ENCODE measurements around the gene PPP4R1. TPM values are rescaled to one million over a fixed set of nuclear protein-coding genes. Genes with fewer than 3 reads are reported as not detected.

The PPP4R1 gene
- total RNA-seq, 1 donor from 2014 or later: 151 TPM

DNA sequence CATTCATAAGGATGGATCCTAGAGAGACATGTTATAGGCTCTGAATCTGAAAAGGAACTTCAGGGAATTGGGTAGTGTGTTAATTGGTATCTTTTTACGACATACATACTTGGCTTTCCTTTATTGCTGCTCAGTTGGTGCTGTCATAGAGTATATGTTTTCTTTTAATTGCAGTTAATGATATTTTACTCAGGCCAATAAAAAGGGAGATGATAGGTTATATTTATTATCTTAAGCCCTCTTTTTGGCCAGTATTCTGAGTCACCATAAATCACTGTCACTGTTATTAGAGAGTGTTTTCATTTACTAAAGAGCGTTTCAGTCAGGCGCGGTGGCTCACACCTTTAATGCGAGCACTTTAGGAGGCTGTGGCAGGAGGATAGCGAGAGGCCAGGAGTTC lies 91.4 kb downstream of the PPP4R1 start:
- H3K27ac ChIP-seq (ENCODE audit: low read depth, low read length): no peak overlapping the region
- H3K9ac ChIP-seq (ENCODE audit: low read depth in 1 of 3, low read length in 3 of 3): no peak overlapping the region
- H3K9me3 ChIP-seq (ENCODE audit: control insufficient read depth in 3 of 3, low read length in 3 of 3): no peaks in the 10 kb centered on the region
- peaks cover 0 to 21% (median 12%) of the 10 kb centered on the region in 3 donors for H3K36me3 ChIP-seq (ENCODE audit: control insufficient read depth in 3 of 3, insufficient read depth in 3 of 3, low read length in 3 of 3)
- H3K4me3 ChIP-seq (ENCODE audit: low read length in 3 of 3): no peak overlapping the region
- no peaks in the 10 kb centered on the region for H3K27me3 ChIP-seq (ENCODE audit: control insufficient read depth in 3 of 3, insufficient read depth in 3 of 3, low read length in 3 of 3)
- peaks cover 0 to 4% (median 0%) of the 10 kb centered on the region in 3 donors for H3K4me1 ChIP-seq (ENCODE audit: control insufficient read depth in 3 of 3, insufficient read depth in 3 of 3, low read length in 3 of 3)

DNA sequence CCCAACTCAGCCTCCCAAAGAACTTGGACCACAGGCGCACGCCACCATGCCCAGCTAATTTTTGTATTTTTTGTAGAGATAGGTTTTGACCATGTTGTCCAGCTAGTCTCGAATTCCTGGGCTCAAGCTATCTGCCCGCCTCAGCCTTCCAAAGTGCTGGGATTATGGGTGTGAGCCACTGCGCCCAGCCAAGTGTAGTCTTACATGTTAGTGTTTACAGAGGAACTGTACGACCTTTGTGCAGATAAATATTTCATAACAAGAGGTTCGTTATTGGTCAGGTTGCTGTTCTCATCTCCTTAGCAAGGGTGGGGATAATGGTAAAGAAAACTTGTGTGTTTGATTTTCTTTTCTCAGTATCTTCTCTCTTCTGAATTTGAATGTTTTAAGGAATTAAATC lies 92.6 kb downstream of the PPP4R1 start:
- Histone ChIP-seq H3K9ac (ENCODE audit: low read depth in 1 of 3, low read length in 3 of 3) (no peak overlapping the region), H3K9me3 (ENCODE audit: control insufficient read depth in 3 of 3, low read length in 3 of 3) (no peaks in the 10 kb centered on the region), H3K4me1 (ENCODE audit: control insufficient read depth in 3 of 3, insufficient read depth in 3 of 3, low read length in 3 of 3) (peaks cover 0 to 4% (median 0%) of the 10 kb centered on the region in 3 donors), H3K36me3 (ENCODE audit: control insufficient read depth in 3 of 3, insufficient read depth in 3 of 3, low read length in 3 of 3) (peaks cover 2 to 23% (median 12%) of the 10 kb centered on the region in 3 donors), H3K27me3 (ENCODE audit: control insufficient read depth in 3 of 3, insufficient read depth in 3 of 3, low read length in 3 of 3) (no peaks in the 10 kb centered on the region), H3K4me3 (ENCODE audit: low read length in 3 of 3) (no peak overlapping the region), H3K27ac (ENCODE audit: low read depth, low read length) (no peak overlapping the region)

DNA sequence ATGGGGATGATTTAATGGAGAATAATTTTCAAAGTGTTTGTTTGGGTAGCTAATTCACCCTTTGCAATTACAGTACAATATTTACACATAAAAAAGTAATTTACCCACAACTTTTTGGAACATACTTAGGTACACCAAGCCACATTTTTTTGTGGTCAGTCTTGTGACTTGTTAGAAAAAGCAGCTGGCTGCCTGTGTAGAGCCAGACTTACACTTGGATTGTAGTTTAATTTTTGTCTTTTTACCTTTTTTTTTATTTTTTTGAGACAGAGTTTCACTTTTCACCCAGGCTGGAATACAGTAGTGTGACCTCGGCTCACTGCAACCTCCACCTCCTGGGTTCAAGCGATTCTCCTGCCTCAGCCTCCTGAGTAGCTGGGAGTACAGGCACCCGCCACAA lies 93.7 kb downstream of the PPP4R1 start:
- Histone ChIP-seq H3K9me3 (ENCODE audit: control insufficient read depth in 3 of 3, low read length in 3 of 3) (no peaks in the 10 kb centered on the region), H3K27me3 (ENCODE audit: control insufficient read depth in 3 of 3, insufficient read depth in 3 of 3, low read length in 3 of 3) (no peaks in the 10 kb centered on the region), H3K4me1 (ENCODE audit: control insufficient read depth in 3 of 3, insufficient read depth in 3 of 3, low read length in 3 of 3) (peaks cover 0 to 4% (median 0%) of the 10 kb centered on the region in 3 donors), H3K36me3 (ENCODE audit: control insufficient read depth in 3 of 3, insufficient read depth in 3 of 3, low read length in 3 of 3) (peaks cover 2 to 20% (median 12%) of the 10 kb centered on the region in 3 donors), H3K4me3 (ENCODE audit: low read length in 3 of 3) (no peak overlapping the region), H3K27ac (ENCODE audit: low read depth, low read length) (no peak overlapping the region), H3K9ac (ENCODE audit: low read depth in 1 of 3, low read length in 3 of 3) (no peak overlapping the region)

GRCh38 chr18:9519399-9519798 lies 95.0 kb downstream of the PPP4R1 start:
- Histone ChIP-seq H3K36me3 (ENCODE audit: control insufficient read depth in 3 of 3, insufficient read depth in 3 of 3, low read length in 3 of 3) (peaks cover 2 to 15% (median 4%) of the 10 kb centered on the region in 3 donors), H3K4me1 (ENCODE audit: control insufficient read depth in 3 of 3, insufficient read depth in 3 of 3, low read length in 3 of 3) (peaks cover 0 to 4% (median 0%) of the 10 kb centered on the region in 3 donors), H3K9me3 (ENCODE audit: control insufficient read depth in 3 of 3, low read length in 3 of 3) (no peaks in the 10 kb centered on the region), H3K9ac (ENCODE audit: low read depth in 1 of 3, low read length in 3 of 3) (no peak overlapping the region), H3K27ac (ENCODE audit: low read depth, low read length) (no peak overlapping the region), H3K4me3 (ENCODE audit: low read length in 3 of 3) (no peak overlapping the region), H3K27me3 (ENCODE audit: control insufficient read depth in 3 of 3, insufficient read depth in 3 of 3, low read length in 3 of 3) (no peaks in the 10 kb centered on the region)

DNA sequence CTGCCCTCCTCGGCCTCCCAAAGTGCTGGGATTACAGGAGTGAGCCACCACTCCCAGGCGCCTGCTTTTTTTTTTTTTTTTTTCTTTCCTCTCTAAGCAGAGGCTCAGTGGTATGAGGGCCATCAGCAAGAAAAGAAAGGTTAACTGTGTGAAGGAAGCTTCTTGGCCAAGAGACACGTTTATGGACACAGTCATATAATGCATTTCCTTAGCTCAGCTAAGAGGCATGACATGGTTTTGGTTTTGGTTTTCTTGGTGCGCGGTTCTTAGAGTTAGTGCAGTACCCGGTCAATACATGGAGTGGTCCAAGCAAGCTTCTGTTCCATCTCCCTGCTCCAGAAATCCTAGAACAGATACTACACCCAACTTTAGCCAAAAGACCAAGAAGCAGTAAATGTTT lies 96.5 kb downstream of the PPP4R1 start:
- Histone ChIP-seq H3K4me3 (ENCODE audit: low read length in 3 of 3) (no peak overlapping the region), H3K27ac (ENCODE audit: low read depth, low read length) (no peak overlapping the region), H3K9me3 (ENCODE audit: control insufficient read depth in 3 of 3, low read length in 3 of 3) (no peaks in the 10 kb centered on the region), H3K36me3 (ENCODE audit: control insufficient read depth in 3 of 3, insufficient read depth in 3 of 3, low read length in 3 of 3) (peaks cover 2 to 11% (median 4%) of the 10 kb centered on the region in 3 donors), H3K27me3 (ENCODE audit: control insufficient read depth in 3 of 3, insufficient read depth in 3 of 3, low read length in 3 of 3) (no peaks in the 10 kb centered on the region), H3K4me1 (ENCODE audit: control insufficient read depth in 3 of 3, insufficient read depth in 3 of 3, low read length in 3 of 3) (peaks cover 0 to 4% (median 0%) of the 10 kb centered on the region in 3 donors), H3K9ac (ENCODE audit: low read depth in 1 of 3, low read length in 3 of 3) (no peak overlapping the region)

- Histone ChIP-seq H3K36me3 (ENCODE audit: control insufficient read depth in 3 of 3, insufficient read depth in 3 of 3, low read length in 3 of 3) (peaks cover 2 to 9% (median 4%) of the 10 kb centered on the region in 3 donors), H3K4me3 (ENCODE audit: low read length in 3 of 3) (no peak overlapping the region), H3K9ac (ENCODE audit: low read depth in 1 of 3, low read length in 3 of 3) (no peak overlapping the region), H3K27me3 (ENCODE audit: control insufficient read depth in 3 of 3, insufficient read depth in 3 of 3, low read length in 3 of 3) (no peaks in the 10 kb centered on the region), H3K9me3 (ENCODE audit: control insufficient read depth in 3 of 3, low read length in 3 of 3) (no peaks in the 10 kb centered on the region), H3K27ac (ENCODE audit: low read depth, low read length) (no peak overlapping the region), H3K4me1 (ENCODE audit: control insufficient read depth in 3 of 3, insufficient read depth in 3 of 3, low read length in 3 of 3) (peaks cover 0 to 4% (median 0%) of the 10 kb centered on the region in 3 donors)
Measured at GRCh38 chr18:9516437-9517064, 97.8 kb downstream of the PPP4R1 start.

DNA sequence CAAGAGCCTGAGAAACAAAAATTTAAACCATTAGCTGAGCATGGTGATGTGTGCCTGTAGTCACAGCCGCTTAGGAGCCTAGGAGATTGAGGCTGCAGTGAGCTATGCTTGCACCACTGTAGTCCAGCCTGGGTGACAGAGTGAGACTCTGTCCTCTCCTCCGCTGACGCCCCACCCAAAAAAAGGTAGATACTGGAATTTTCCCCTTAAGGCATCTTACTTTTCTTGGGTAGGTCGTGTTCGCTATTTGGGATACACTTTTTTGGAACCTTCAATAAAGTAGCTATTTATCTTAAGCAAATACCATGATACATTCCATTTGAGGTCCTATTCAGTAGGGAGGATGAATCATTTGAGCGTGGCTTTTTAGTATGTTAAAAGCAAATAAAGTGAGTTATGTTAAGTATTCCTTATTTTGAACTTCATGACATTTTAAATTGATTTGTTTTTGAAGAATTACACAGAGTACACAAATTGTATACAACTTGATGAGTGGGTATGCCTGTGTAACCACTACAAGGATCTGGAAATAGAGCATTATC lies 100.3 kb downstream of the PPP4R1 start:
- peaks cover 2 to 9% (median 4%) of the 10 kb centered on the region in 3 donors for H3K36me3 ChIP-seq (ENCODE audit: control insufficient read depth in 3 of 3, insufficient read depth in 3 of 3, low read length in 3 of 3)
- no peaks in the 10 kb centered on the region for H3K27me3 ChIP-seq (ENCODE audit: control insufficient read depth in 3 of 3, insufficient read depth in 3 of 3, low read length in 3 of 3)
- no peak overlapping the region for H3K4me3 ChIP-seq (ENCODE audit: low read length in 3 of 3)
- H3K4me1 ChIP-seq (ENCODE audit: control insufficient read depth in 3 of 3, insufficient read depth in 3 of 3, low read length in 3 of 3): no peaks in the 10 kb centered on the region
- H3K9me3 ChIP-seq (ENCODE audit: control insufficient read depth in 3 of 3, low read length in 3 of 3): no peaks in the 10 kb centered on the region
- no peak overlapping the region for H3K9ac ChIP-seq (ENCODE audit: low read depth in 1 of 3, low read length in 3 of 3)
- no peak overlapping the region for H3K27ac ChIP-seq (ENCODE audit: low read depth, low read length)

DNA sequence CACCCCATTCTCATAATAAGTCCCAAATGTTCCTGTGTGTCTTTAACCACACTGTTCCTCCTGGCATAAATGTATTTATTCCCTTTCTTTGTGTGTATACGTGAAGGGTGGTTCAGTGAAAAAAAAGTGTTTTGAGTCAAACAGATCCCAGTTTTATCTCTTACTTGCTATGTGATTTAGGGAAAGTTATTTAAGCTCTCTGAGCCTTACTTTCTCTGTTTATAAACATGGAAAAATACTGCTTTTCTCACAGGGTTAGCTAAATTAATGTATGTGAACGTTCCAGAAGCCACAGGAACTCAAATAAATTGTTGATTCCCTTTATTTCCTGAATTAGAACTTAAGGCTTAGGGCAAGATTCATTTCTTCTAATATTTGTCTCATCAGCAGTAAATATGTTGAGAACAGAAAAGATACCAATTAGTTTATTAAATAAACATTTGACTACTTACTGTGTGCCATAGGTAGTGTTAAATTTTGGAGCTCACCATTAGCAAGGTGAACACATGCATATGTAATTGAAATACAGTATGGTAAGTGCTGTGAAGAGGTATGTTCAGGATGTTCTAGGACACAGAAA lies 105.8 kb downstream of the PPP4R1 start:
- no peaks in the 10 kb centered on the region for H3K36me3 ChIP-seq (ENCODE audit: control insufficient read depth in 3 of 3, insufficient read depth in 3 of 3, low read length in 3 of 3)
- H3K27ac ChIP-seq (ENCODE audit: low read depth, low read length): no peak overlapping the region
- no peaks in the 10 kb centered on the region for H3K9me3 ChIP-seq (ENCODE audit: control insufficient read depth in 3 of 3, low read length in 3 of 3)
- no peak overlapping the region for H3K9ac ChIP-seq (ENCODE audit: low read depth in 1 of 3, low read length in 3 of 3)
- peaks cover 0 to 5% (median 3%) of the 10 kb centered on the region in 3 donors for H3K4me1 ChIP-seq (ENCODE audit: control insufficient read depth in 3 of 3, insufficient read depth in 3 of 3, low read length in 3 of 3)
- H3K4me3 ChIP-seq (ENCODE audit: low read length in 3 of 3): no peak overlapping the region
- no peaks in the 10 kb centered on the region for H3K27me3 ChIP-seq (ENCODE audit: control insufficient read depth in 3 of 3, insufficient read depth in 3 of 3, low read length in 3 of 3)

GRCh38 chr18:9507565-9508088 lies 106.7 kb downstream of the PPP4R1 start:
- H3K27me3 ChIP-seq (ENCODE audit: control insufficient read depth in 3 of 3, insufficient read depth in 3 of 3, low read length in 3 of 3): no peaks in the 10 kb centered on the region
- H3K27ac ChIP-seq (ENCODE audit: low read depth, low read length): no peak overlapping the region
- H3K36me3 ChIP-seq (ENCODE audit: control insufficient read depth in 3 of 3, insufficient read depth in 3 of 3, low read length in 3 of 3): no peaks in the 10 kb centered on the region
- H3K9ac ChIP-seq (ENCODE audit: low read depth in 1 of 3, low read length in 3 of 3): no peak overlapping the region
- peaks cover 0 to 5% (median 3%) of the 10 kb centered on the region in 3 donors for H3K4me1 ChIP-seq (ENCODE audit: control insufficient read depth in 3 of 3, insufficient read depth in 3 of 3, low read length in 3 of 3)
- no peaks in the 10 kb centered on the region for H3K9me3 ChIP-seq (ENCODE audit: control insufficient read depth in 3 of 3, low read length in 3 of 3)
- H3K4me3 ChIP-seq (ENCODE audit: low read length in 3 of 3): no peak overlapping the region

All from skeletal muscle tissue (tissue), 4 donors.